IPS-11a (cell line): ENCODE data around the gene MARVELD2.
"Not testable (repeated sequence)": the region's sequence is repeated elsewhere in the genome, so short reads cannot be mapped to it uniquely, and the experiment has no call there.

Source experiments
- H3K4me3 ChIP-seq: one replicate; pipeline ENCODE4 v1.5.1; 2013; ENCODE audit warnings: low read depth, low read length, control low read depth

MARVELD2 gene

DNA sequence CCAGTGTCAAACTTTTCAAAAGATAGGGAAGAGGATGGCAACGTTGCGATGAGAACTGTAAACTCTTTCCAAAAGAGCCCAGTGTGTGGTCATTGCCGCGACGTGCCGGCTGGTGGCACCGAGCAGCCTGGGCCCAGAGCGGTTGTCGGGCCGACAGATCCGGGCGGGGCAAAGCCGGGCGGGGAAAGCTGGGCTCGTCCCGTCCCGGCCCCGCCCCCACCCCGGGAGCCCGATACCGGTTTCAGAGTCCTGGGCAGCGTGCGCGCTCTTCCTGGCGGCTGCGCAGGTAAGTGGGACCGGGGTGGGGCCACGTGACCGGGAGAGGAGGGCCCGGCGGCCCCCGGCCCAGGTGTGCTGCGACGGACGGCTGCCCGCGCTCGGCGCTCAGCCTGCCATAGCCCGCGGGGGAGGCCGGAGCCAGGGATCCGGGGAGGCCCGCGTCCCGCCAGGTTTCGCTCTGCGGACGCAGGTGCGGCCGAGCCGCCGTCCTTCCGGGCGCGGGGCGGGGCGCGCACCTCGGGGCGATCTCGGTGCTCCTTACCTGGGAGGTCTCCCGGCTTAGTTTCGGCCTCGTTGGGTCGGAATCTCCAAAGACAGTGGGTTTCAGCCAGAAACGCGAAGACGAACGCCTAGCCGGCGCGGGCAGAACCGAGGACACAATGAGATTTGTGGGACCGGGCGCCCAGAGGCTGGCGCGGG is at the start of gene MARVELD2:
TSS of gene MARVELD2 (plus strand) at position 232 of the 699 bp plus-strand sequence. CDS start 4,270 bp downstream, outside the sequence.
- H3K4me3 ChIP-seq = peak within 1 kb of the TSS; percentile 84

DNA sequence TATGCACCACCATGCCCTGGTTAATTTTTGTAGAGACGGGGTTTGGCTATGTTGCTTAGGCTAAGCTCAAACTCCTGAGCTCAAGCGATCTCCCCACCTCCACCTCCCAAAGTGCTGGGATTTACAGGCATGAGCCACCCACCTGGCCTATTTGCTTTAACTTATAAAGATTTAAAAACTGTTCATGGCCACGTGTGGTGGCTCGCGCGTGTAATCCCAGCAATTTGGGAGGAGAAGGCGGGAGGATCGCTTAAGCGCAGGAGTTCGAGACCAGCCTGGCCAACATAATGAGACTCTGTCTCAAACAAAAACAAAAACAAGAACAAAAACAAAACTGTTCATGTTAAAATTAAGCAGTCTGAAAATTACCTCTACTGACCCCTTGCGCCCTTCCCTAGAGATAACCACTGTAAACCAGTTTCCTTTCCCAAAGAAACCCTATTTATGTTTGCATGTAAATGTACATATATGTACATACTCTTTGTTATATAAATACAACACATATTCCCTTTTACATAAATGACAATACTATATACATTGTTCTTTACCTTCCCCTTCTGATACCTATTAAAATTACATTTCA is 47.1 kb upstream of the MARVELD2 start:
- H3K4me3 ChIP-seq = peak overlapping the region; percentile 98

DNA sequence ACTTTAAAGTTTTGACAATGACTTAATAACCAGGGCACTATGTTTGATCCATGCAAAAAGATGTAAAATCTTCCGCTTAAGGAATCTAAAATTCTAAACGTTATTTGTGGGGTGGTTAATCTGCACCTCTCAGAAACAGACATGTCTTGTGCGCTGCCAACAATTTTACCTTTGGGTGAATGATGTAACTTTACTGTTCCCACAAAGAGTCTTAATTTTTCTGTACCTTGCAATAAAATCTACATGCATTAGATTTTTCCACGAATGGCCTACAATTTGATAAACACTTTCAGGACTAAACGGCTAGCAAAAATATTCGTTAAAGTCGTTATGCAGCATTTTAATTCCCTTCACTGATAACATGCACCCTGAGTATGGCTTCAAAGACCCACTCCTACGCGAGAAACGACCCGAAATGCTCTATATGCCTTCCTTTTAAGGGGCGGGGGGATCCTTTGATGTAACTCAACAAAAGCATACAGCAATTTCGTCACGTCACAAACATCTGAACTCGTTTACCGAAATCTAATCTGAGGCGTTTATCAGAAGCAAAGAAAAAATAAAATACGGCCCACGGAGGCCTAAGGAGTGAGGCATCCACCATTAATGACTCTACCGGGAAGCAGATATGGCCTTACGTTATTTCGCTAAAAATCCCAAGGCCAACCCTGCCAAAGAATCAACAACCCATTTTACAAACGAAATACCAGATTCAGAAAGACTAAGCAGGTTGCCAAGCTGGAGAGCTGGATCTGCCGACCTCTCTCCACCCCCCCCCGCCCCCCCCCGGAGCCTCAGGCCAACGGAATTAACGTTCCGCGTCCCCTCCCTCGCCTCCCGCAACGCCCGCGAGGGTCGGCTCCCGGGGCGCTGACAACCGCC is 46.2 kb upstream of the MARVELD2 start:
- peak overlapping the region; percentile 98 for H3K4me3 ChIP-seq

- peak within 1 kb of the TSS; percentile 98 for H3K4me3 ChIP-seq
Observed at GRCh38 chr5:69369340-69370121, 45.4 kb upstream of the MARVELD2 start, which contains the start of the genes AK6, RAD17 and TAF9. TSS of gene AK6 (minus strand) at chr5:69369520. CDS start at chr5:69369490, 30 bp downstream. TSS of gene RAD17 (plus strand) at chr5:69369818. CDS start at chr5:69372209, 2,391 bp downstream. TSS of gene TAF9 (minus strand) at chr5:69369520. CDS start at chr5:69365737, 3,783 bp downstream.

DNA sequence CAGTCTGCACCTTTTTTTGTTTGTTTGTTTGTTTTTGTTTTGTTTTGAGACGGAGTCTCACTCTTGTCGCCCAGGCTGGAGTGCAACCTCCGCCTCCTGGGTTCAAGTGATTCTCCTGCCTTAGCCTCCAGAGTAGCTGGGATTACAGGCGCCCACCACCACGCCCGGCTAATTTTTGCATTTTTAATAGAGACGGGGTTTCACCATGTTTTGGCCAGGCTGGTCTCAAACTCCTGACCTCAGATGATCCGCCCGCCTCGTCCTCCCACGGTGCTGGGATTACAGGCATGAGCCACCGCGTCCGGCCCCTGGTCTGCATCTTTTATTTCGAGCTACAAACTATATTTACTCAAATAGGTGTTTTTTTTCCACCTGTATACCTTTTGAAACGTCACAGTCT is 44.6 kb upstream of the MARVELD2 start:
- H3K4me3 ChIP-seq = peak overlapping the region; percentile 98

DNA sequence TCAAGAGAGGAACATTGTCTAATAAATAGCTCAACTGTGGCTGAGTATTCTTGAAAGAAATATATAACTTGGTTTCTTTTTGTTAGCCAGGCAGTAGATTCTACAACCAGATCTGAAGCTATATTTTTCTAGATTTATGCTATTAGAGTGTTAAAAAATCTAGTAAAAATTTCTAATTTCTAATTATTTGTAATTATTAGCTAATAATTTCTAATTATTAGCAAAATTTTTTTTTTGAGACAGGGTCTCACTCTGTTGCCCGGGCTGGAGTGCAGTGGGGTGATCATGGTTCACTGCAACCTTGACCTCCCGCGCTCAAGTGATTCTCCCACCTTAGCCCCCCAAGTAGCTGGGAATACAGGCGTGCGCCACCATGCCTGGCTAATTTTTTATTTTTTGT is 42.5 kb upstream of the MARVELD2 start:
- no peak overlapping the region for H3K4me3 ChIP-seq

DNA sequence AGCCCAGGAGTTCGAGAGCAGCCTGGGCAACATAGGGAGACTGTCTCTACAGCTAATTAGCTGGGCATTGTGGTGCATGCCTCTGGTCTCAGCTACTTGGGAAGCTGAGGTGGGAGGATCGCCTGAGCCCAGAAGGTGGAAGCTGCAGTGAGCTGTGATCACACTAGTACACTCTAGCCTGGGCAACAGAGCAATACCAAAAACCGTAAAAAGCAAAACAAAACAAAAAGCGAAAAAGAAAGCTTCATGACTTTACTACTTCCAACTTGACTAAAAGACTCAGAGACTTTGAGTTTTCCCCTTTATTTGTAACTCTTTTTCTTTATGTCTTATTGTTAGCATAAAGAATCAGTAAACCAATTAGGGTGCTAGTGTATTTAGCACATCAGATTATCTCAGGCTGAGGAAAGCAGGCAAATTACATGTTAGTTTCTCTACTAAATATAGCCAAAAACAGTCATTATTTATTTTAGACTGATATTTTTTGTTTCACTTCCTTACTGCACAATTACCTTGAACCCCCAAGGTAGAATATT is 39.9 kb upstream of the MARVELD2 start:
- H3K4me3 ChIP-seq = no peak overlapping the region

DNA sequence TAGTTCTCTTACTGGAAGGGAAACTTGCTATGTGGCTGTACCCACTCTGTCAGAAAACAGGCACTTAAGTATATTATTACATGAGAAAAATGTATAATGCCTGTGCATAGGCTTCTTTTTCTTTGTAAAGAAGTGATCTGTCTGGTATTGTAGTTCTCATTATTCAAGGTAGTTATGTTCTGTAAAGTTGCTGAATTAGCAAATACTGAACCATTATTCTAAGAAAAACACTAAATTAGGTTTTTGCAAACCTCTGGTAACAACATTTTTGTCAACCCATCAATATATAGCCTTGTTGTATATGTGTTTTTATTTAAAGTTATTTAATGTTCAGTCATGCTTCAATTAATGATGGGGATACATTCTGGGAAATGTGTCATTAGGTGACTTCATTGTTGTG is 36.5 kb upstream of the MARVELD2 start:
- H3K4me3 ChIP-seq = no peak overlapping the region

- no peak overlapping the region for H3K4me3 ChIP-seq
Observed at GRCh38 chr5:69404659-69405330, 10.1 kb upstream of the MARVELD2 start.

- peak overlapping the region; percentile 84 for H3K4me3 ChIP-seq
Observed at GRCh38 chr5:69415584-69415958, 655 bp downstream of the MARVELD2 start.

GRCh38 chr5:69416180-69416579 is 1.3 kb downstream of the MARVELD2 start:
- peak overlapping the region; percentile 84 for H3K4me3 ChIP-seq

GRCh38 chr5:69416699-69417098 is 1.8 kb downstream of the MARVELD2 start:
- no peak overlapping the region for H3K4me3 ChIP-seq

DNA sequence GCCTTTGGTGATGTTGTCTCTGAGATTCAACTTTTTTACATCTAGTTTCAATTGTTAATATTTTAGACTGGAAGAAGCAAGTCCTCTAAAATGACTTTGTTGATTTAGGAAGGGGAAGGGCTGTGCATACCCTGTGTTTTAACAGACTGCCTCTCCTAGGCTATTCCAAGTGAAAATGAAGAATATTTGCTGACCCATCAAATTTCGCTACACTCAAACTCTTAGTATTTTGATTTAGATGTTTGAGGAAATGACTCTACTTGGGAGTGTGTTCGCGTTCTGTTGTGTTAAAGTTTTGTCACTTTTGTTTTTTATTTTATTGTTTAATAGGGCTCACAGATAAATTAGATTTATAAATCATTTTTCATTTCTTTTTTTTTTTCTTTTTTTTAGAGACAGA is 3.6 kb downstream of the MARVELD2 start:
- no peak overlapping the region for H3K4me3 ChIP-seq

DNA sequence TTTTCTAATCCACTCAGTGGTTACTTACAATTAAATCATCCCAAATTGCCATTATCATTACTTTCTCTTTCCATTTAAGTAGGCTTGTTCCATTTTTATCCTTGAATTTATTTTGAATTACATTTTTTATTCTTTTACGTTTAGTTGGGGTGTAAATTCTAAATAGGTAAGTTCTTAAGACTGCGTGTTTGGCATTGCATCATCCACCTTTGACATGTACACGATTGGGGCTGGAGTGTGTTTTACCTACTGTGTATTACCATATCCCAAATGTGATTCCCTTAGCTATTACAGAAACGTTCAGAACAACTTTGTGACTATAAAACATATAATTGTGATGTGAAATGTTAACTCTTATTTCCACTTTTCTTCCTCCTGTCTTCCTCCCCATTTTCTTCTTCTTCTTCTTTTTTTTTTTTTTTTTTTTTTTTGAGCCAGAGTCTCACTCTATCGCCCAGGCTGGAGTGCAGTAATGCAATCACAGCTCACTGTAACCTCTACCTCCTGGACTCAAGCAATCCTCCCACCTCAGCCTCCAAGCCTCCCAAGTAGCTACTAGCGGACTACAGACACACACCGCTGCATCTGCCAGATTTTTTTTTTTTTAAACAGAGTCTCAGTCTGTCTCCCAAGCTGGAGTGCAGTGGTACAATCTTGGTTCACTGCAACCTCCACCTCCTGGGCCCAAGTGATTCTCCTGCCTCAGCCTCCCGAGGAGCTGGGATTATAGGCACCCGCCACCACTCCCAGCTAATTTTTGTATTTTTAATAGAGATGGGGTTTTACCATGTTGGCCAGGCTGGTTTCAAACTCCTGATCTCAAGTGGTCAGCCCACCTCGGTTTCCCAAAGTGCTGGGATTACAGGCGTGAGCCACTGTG is 16.7 kb downstream of the MARVELD2 start:
- no peak overlapping the region for H3K4me3 ChIP-seq

GRCh38 chr5:69432412-69433206 is 17.7 kb downstream of the MARVELD2 start:
- H3K4me3 ChIP-seq = no peak overlapping the region

DNA sequence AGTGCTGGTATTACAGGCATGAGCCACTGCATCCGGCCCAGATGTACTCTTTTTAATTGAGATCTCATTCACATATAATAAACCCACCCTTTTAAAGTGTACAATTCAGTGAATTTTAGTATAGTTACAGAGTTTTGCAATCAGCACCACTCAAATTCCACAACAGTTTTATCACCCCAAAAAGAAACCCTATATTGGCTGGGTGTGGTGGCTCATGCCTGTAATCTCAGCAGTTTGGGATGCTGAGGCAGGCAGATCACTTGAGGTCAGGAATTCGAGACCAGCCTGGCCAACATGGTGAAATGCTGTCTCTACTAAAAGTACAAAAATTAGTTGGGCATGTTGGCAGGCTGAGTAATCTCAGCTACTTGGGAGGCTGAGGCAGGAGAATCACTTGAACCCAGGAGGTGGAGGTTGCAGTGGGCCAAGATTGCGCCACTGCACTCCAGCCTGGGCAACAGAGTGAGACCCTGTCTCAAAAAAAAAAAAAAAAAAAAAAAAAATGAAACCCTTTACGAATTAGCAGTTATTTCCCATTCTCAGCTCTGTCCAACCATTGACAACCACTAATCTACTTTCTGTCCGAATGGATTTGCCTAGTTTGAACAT is 20.5 kb downstream of the MARVELD2 start:
- not testable (repeated sequence) for H3K4me3 ChIP-seq

DNA sequence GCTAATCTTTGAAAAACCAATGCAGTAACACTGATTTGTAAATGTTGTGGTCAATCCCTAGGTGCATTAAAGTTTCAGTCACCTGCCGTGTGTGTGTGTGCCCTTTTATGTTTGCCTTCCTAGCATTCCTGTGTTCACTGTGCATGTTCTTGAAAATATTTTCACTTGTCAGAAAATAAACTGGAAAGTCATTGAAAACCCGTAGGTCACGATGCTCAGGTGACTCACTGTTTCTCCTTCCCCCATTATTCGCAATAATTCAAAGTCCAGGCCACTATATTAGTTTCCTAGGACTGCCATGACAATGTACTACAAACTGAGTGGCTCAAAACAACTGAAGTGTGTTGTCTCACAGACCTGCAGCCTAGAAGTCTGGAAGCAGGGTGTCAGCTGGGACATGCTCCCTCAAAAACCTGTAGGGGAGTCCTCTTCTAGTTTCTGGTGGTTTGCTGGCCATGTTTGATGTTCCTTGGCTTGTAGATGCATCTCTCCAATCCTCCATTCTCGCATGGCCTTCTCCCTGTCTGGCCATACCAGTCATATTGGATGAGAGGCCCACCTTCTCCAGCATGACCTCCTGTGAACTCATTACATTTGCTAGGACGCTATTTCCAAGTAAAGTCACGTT is 29.3 kb downstream of the MARVELD2 start:
- H3K4me3 ChIP-seq = no peak overlapping the region
